Hepatocyte (in vitro differentiated cells): ENCODE results near the gene NHLH1.
"Not testable (repeated sequence)": the region's sequence is repeated elsewhere in the genome, so short reads cannot be mapped to it uniquely, and the experiment has no call there.

Experiments
- CTCF ChIP-seq: fragments of 200-600 bp; sonication (generic); IDR thresholded peaks from 2 replicates; pipeline ENCODE4 v1.5.1; 2016; ENCODE audit warnings: antibody characterized with exemption, mild to moderate bottlenecking; ENCODE audit not compliant: poor library complexity
- EZH2 ChIP-seq: fragments of 200-600 bp; sonication (generic); IDR thresholded peaks from 2 replicates; pipeline ENCODE4 v1.6.1; 2016; ENCODE audit warnings: antibody characterized with exemption, mild to moderate bottlenecking, borderline replicate concordance
- EZH2phosphoT487 ChIP-seq: fragments of 200-600 bp; sonication (generic); IDR thresholded peaks from one replicate; pipeline ENCODE4 v1.6.1; 2018; ENCODE audit warnings: antibody characterized with exemption, mild to moderate bottlenecking, low read depth, moderate library complexity; ENCODE audit not compliant: unreplicated experiment, severe bottlenecking

DNA sequence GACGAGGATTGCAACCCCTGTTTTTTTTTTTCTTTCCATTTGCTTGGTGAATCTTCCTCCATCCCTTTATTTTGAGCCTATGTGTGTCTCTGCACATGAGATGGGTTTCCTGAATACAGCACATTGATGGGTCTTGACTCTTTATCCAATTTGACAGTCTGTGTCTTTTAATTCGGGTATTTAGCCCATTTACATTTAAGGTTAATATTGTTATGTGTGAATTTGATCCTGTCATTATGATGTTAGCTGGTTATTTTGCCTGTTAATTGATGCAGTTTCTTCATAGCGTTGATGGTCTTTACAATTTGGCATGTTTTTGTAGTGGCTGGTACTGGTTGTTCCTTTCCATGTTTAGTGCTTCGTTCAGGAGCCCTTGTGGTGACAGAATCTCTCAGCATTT lies 21.5 kb downstream of the NHLH1 start:
- TF ChIP-seq CTCF, EZH2phosphoT487, EZH2: not testable (repeated sequence)
